ENCODE measurements around the gene PSMD11.

DNA sequence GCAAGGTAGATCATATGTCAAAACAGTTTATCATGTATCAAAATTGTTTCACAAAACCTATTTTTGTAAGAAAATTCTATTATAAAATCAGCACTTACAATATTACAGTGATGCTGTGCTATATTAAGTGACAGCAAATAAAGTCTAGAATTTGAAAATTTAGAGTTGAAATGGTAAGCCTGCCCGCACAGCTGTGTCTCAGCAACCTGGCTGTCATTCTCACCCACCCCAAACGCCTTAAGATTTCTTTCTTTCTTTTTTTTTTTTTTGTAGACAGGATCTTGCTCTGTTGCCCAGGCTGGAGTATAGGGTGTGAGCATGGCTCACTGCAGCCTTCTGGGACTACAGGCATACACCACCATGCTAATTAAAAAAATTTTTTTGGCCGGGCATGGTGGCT lies 69.3 kb downstream of the PSMD11 start:
- TF ChIP-seq, protein P1, sequence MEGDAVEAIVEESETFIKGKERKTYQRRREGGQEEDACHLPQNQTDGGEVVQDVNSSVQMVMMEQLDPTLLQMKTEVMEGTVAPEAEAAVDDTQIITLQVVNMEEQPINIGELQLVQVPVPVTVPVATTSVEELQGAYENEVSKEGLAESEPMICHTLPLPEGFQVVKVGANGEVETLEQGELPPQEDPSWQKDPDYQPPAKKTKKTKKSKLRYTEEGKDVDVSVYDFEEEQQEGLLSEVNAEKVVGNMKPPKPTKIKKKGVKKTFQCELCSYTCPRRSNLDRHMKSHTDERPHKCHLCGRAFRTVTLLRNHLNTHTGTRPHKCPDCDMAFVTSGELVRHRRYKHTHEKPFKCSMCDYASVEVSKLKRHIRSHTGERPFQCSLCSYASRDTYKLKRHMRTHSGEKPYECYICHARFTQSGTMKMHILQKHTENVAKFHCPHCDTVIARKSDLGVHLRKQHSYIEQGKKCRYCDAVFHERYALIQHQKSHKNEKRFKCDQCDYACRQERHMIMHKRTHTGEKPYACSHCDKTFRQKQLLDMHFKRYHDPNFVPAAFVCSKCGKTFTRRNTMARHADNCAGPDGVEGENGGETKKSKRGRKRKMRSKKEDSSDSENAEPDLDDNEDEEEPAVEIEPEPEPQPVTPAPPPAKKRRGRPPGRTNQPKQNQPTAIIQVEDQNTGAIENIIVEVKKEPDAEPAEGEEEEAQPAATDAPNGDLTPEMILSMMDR (IDR thresholded peaks at IDR 0.05): no peak
- TF ChIP-seq POLR2A (IDR thresholded peaks at IDR 0.05) (no peak), POLR2AphosphoS5 (IDR thresholded peaks at IDR 0.05) (no peak), EP300 (IDR thresholded peaks at IDR 0.05) (no peak)

Data from gastroesophageal sphincter (tissue), 3 donors.